WTC11 (cell line): ENCODE data around the gene MYLK2. TPM values are rescaled to one million over a fixed set of nuclear protein-coding genes. Genes with fewer than 3 reads are reported as not detected.
A peak's percentile ranks its signal among the peaks of the same experiment; 100 is the strongest.

Experiments
- ATAC-seq: fragments of 200-7000 bp; cut with Tn5 transposase; 2 replicates; pipeline ENCODE4 v1.10.0; 2021; ENCODE audit warnings: mild to moderate bottlenecking, moderate library complexity
- CTCF ChIA-PET: fragments of 300-600 bp; sonication (Branson Sonifier 250); formaldehyde crosslinking; loops from one replicate; lab custom pipeline; 2021; ENCODE audit warnings: antibody characterized with exemption; lab: Charles Lee
- POLR2A ChIA-PET: fragments of 350-600 bp; sonication (Branson Sonifier 250); formaldehyde crosslinking; loops from one replicate; lab custom pipeline; 2021; ENCODE audit warnings: antibody characterized with exemption; lab: Charles Lee
- DNase-seq: peaks from one replicate; pipeline ENCODE4 v3.0.0; 2021; ENCODE audit warnings: low spot score
- H3K27ac Mint-ChIP-seq: 2 replicates; pipeline ENCODE4 v1.8.0; 2021; ENCODE audit warnings: mixed read lengths
- H3K27me3 Mint-ChIP-seq: 2 replicates; pipeline ENCODE4 v1.8.0; 2021; ENCODE audit warnings: low read depth, mild to moderate bottlenecking, moderate library complexity, mixed read lengths
- H3K36me3 Mint-ChIP-seq: 2 replicates; pipeline ENCODE4 v1.8.0; 2021; ENCODE audit warnings: mixed read lengths
- H3K4me1 Mint-ChIP-seq: 2 replicates; pipeline ENCODE4 v1.8.0; 2022; ENCODE audit warnings: mixed read lengths
- H3K4me3 Mint-ChIP-seq: 2 replicates; pipeline ENCODE4 v1.8.0; 2021; ENCODE audit warnings: mild to moderate bottlenecking, moderate library complexity, mixed read lengths
- H3K9me3 Mint-ChIP-seq: 2 replicates; pipeline ENCODE4 v1.8.0; 2021; ENCODE audit warnings: mixed read lengths
- ATF3 ChIP-seq: sonication (generic); formaldehyde crosslinking; conservative IDR thresholded peaks from 2 replicates; pipeline ENCODE4 v1.8.1; 2022; ENCODE audit warnings: mild to moderate bottlenecking, missing genetic modification reagents
- ERG ChIP-seq: fragments of 250-450 bp; sonication (Bioruptor Pico); IDR thresholded peaks from 2 replicates; pipeline ENCODE4 v1.8.0; 2021; ENCODE audit warnings: mild to moderate bottlenecking
- FOXP1 ChIP-seq: sonication (generic); formaldehyde crosslinking; IDR thresholded peaks from 2 replicates; pipeline ENCODE4 v1.8.0; 2022; ENCODE audit warnings: missing genetic modification reagents, mild to moderate bottlenecking, moderate library complexity, borderline replicate concordance
- JAZF1 ChIP-seq: fragments of 250-450 bp; sonication (Bioruptor Pico); IDR thresholded peaks from 2 replicates; pipeline ENCODE4 v1.9.0; 2021; ENCODE audit warnings: moderate library complexity, mild to moderate bottlenecking, inconsistent platforms
- KAT7 ChIP-seq: sonication (generic); formaldehyde crosslinking; IDR thresholded peaks from 2 replicates; pipeline ENCODE4 v1.8.1; 2023; ENCODE audit warnings: missing genetic modification reagents, mild to moderate bottlenecking, borderline replicate concordance
- OVOL2 ChIP-seq: fragments of 250-450 bp; sonication (Bioruptor Pico); IDR thresholded peaks from 2 replicates; pipeline ENCODE4 v1.9.0; 2021; ENCODE audit warnings: mild to moderate bottlenecking, borderline replicate concordance
- SOX15 ChIP-seq: fragments of 250-450 bp; sonication (Bioruptor Pico); IDR thresholded peaks from 2 replicates; pipeline ENCODE4 v1.9.0; 2021; ENCODE audit warnings: mild to moderate bottlenecking
- TEAD4 ChIP-seq: sonication (generic); formaldehyde crosslinking; IDR thresholded peaks from 2 replicates; pipeline ENCODE4 v1.8.0; 2022; ENCODE audit warnings: mild to moderate bottlenecking, missing genetic modification reagents
- ZNF138 ChIP-seq: sonication (generic); formaldehyde crosslinking; conservative IDR thresholded peaks from 2 replicates; pipeline ENCODE4 v1.8.1; 2022; ENCODE audit warnings: mild to moderate bottlenecking, moderate library complexity, missing genetic modification reagents
- ZNF423 ChIP-seq: fragments of 250-450 bp; sonication (Bioruptor Pico); IDR thresholded peaks from 2 replicates; pipeline ENCODE4 v2.1.2; 2022; ENCODE audit warnings: mild to moderate bottlenecking, moderate library complexity
- ZSCAN18 ChIP-seq: fragments of 250-450 bp; sonication (Bioruptor Pico); IDR thresholded peaks from 2 replicates; pipeline ENCODE4 v2.1.2; 2022; ENCODE audit warnings: mild to moderate bottlenecking, moderate library complexity
- total RNA-seq: library from RNA; stranded (reverse); gene quantifications from 3 replicates; pipeline ENCODE4 v1.2.3, GENCODE V29; 2021
- TF ChIP-seq, protein P1 (sequence below): sonication (generic); formaldehyde crosslinking; IDR thresholded peaks from 2 replicates; pipeline ENCODE4 v1.8.1; 2023; ENCODE audit warnings: mild to moderate bottlenecking, missing genetic modification reagents, moderate library complexity
- TF ChIP-seq, protein P2 (sequence below): sonication (generic); formaldehyde crosslinking; IDR thresholded peaks from 2 replicates; pipeline ENCODE4 v1.8.1; 2022; ENCODE audit warnings: mild to moderate bottlenecking, missing genetic modification reagents, moderate library complexity, borderline replicate concordance
- TF ChIP-seq, protein P3 (sequence below): sonication (generic); formaldehyde crosslinking; IDR thresholded peaks from 2 replicates; pipeline ENCODE4 v1.8.0; 2023; ENCODE audit warnings: missing genetic modification reagents, mild to moderate bottlenecking, borderline replicate concordance
- TF ChIP-seq, protein P4 (sequence below): sonication (generic); formaldehyde crosslinking; IDR thresholded peaks from 2 replicates; pipeline ENCODE4 v1.8.1; 2023; ENCODE audit warnings: mild to moderate bottlenecking, moderate library complexity, missing genetic modification reagents

MYLK2 gene
- total RNA-seq, 1 experiment from 2014 or later = 0.28 TPM

- TF ChIP-seq, protein P1, sequence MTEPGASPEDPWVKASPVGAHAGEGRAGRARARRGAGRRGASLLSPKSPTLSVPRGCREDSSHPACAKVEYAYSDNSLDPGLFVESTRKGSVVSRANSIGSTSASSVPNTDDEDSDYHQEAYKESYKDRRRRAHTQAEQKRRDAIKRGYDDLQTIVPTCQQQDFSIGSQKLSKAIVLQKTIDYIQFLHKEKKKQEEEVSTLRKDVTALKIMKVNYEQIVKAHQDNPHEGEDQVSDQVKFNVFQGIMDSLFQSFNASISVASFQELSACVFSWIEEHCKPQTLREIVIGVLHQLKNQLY = no peak
- TF ChIP-seq OVOL2 (CRISPR knock-in tag) = no peak
- TF ChIP-seq ZNF138 (CRISPR knock-in tag) = no peak
- TF ChIP-seq, protein P2, sequence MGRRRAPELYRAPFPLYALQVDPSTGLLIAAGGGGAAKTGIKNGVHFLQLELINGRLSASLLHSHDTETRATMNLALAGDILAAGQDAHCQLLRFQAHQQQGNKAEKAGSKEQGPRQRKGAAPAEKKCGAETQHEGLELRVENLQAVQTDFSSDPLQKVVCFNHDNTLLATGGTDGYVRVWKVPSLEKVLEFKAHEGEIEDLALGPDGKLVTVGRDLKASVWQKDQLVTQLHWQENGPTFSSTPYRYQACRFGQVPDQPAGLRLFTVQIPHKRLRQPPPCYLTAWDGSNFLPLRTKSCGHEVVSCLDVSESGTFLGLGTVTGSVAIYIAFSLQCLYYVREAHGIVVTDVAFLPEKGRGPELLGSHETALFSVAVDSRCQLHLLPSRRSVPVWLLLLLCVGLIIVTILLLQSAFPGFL (CRISPR knock-in tag) = no peak
These were observed 44.3 kb downstream of the MYLK2 start (continued) for GRCh38 chr20:31863296-31864085.

DNA sequence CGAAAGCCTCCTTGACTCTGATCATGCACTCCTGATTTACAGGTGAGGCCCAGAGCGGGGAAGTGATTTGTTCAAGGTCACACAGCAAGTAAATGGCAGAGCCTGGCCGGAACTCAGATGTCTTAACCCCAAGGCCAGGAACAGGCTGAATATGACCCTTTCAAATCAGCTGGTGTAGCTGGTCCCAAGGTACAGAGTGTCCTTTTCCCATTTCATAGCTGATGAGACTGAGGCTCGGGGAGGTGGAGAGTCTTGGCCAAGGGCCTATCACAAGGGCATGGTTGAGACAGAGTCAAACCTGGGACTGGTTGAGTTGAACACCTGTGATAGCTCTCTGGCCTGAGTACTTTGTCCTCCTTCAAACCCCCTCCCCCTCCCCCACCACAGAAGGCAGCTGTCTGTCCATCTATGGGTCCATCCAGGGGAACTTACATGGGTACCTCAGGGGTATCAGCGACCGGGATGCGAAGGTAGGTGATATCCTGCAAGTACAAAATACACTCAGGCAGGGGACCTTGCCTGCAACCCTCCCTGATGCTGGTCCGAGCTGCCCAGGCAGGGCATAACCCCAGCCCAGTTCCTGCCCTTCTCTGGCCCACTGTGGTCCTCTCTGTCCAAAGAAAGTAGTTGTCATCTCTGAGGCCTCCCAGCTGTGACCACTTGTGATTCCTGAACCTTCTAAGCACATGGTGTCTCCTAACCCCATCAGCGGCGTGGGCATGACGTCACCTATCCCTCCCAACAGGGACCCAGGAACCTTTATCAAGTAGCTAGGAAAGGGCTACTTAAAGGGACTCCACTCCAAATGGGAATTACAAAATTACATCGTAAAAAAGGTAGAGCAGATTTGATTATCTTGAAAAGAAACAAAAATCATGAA, 45.6 kb downstream of the MYLK2 start:
- H3K9me3 Mint-ChIP-seq = no peaks in the 10 kb centered on the region
- CTCF ChIA-PET = interaction anchor here (1.1 to 1.4 kb wide), 4 partner anchors 12 to 87 kb away, joined by 3 to 7 read pairs (median 4); partner anchors contain the start of gene PDRG1
- no peak for ATAC-seq
- no peak overlapping the region for H3K4me3 Mint-ChIP-seq
- H3K36me3 Mint-ChIP-seq = no peaks in the 10 kb centered on the region
- no peak overlapping the region for H3K27ac Mint-ChIP-seq
- H3K4me1 Mint-ChIP-seq = peaks cover 23% of the 10 kb centered on the region
- H3K27me3 Mint-ChIP-seq = peaks cover 42% of the 10 kb centered on the region
- DNase-seq = peak; percentile 4
- POLR2A ChIA-PET = interaction anchor here (0.5 kb wide), 1 partner anchor 487 kb away, joined by 3 read pairs; no protein-coding TSS in a partner anchor
- no peak for TF ChIP-seq ERG (CRISPR knock-in tag)

GRCh38 chr20:31866221-31866620, 47.1 kb downstream of the MYLK2 start:
- POLR2A ChIA-PET = no interaction called here
- H3K9me3 Mint-ChIP-seq = no peaks in the 10 kb centered on the region
- no peaks in the 10 kb centered on the region for H3K36me3 Mint-ChIP-seq
- DNase-seq (no peak), ATAC-seq (no peak)
- peaks cover 41% of the 10 kb centered on the region for H3K27me3 Mint-ChIP-seq
- H3K4me3 Mint-ChIP-seq = no peak overlapping the region
- H3K4me1 Mint-ChIP-seq = peaks cover 20% of the 10 kb centered on the region
- no peak overlapping the region for H3K27ac Mint-ChIP-seq
- CTCF ChIA-PET = interaction anchor here (1.0 kb wide), 1 partner anchor 85 kb away, joined by 3 read pairs; no protein-coding TSS in a partner anchor
- no peak for TF ChIP-seq FOXP1 (CRISPR knock-in tag)
- no peak for TF ChIP-seq TEAD4 (CRISPR knock-in tag)
- TF ChIP-seq ATF3 (CRISPR knock-in tag) = no peak
- TF ChIP-seq KAT7 (CRISPR knock-in tag) = no peak
- TF ChIP-seq ZNF423 (CRISPR knock-in tag) = no peak
- no peak for TF ChIP-seq ZSCAN18 (CRISPR knock-in tag)
- no peak for TF ChIP-seq SOX15 (CRISPR knock-in tag)
- TF ChIP-seq, protein P3, sequence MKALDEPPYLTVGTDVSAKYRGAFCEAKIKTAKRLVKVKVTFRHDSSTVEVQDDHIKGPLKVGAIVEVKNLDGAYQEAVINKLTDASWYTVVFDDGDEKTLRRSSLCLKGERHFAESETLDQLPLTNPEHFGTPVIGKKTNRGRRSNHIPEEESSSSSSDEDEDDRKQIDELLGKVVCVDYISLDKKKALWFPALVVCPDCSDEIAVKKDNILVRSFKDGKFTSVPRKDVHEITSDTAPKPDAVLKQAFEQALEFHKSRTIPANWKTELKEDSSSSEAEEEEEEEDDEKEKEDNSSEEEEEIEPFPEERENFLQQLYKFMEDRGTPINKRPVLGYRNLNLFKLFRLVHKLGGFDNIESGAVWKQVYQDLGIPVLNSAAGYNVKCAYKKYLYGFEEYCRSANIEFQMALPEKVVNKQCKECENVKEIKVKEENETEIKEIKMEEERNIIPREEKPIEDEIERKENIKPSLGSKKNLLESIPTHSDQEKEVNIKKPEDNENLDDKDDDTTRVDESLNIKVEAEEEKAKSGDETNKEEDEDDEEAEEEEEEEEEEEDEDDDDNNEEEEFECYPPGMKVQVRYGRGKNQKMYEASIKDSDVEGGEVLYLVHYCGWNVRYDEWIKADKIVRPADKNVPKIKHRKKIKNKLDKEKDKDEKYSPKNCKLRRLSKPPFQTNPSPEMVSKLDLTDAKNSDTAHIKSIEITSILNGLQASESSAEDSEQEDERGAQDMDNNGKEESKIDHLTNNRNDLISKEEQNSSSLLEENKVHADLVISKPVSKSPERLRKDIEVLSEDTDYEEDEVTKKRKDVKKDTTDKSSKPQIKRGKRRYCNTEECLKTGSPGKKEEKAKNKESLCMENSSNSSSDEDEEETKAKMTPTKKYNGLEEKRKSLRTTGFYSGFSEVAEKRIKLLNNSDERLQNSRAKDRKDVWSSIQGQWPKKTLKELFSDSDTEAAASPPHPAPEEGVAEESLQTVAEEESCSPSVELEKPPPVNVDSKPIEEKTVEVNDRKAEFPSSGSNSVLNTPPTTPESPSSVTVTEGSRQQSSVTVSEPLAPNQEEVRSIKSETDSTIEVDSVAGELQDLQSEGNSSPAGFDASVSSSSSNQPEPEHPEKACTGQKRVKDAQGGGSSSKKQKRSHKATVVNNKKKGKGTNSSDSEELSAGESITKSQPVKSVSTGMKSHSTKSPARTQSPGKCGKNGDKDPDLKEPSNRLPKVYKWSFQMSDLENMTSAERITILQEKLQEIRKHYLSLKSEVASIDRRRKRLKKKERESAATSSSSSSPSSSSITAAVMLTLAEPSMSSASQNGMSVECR (CRISPR knock-in tag) = no peak
- no peak for TF ChIP-seq JAZF1 (CRISPR knock-in tag)
- TF ChIP-seq, protein P4, sequence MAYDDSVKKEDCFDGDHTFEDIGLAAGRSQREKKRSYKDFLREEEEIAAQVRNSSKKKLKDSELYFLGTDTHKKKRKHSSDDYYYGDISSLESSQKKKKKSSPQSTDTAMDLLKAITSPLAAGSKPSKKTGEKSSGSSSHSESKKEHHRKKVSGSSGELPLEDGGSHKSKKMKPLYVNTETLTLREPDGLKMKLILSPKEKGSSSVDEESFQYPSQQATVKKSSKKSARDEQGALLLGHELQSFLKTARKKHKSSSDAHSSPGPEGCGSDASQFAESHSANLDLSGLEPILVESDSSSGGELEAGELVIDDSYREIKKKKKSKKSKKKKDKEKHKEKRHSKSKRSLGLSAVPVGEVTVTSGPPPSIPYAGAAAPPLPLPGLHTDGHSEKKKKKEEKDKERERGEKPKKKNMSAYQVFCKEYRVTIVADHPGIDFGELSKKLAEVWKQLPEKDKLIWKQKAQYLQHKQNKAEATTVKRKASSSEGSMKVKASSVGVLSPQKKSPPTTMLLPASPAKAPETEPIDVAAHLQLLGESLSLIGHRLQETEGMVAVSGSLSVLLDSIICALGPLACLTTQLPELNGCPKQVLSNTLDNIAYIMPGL (CRISPR knock-in tag) = no peak
